CD4-positive, alpha-beta T cell treated with Interleukin-17A for 4 hours (primary cell): ENCODE data around the gene SMIM41.

Source experiments
- DNase-seq: peaks from one replicate; pipeline ENCODE4 v3.0.0-alpha.2; 2020; ENCODE audit warnings: mixed read lengths

SMIM41 gene

DNA sequence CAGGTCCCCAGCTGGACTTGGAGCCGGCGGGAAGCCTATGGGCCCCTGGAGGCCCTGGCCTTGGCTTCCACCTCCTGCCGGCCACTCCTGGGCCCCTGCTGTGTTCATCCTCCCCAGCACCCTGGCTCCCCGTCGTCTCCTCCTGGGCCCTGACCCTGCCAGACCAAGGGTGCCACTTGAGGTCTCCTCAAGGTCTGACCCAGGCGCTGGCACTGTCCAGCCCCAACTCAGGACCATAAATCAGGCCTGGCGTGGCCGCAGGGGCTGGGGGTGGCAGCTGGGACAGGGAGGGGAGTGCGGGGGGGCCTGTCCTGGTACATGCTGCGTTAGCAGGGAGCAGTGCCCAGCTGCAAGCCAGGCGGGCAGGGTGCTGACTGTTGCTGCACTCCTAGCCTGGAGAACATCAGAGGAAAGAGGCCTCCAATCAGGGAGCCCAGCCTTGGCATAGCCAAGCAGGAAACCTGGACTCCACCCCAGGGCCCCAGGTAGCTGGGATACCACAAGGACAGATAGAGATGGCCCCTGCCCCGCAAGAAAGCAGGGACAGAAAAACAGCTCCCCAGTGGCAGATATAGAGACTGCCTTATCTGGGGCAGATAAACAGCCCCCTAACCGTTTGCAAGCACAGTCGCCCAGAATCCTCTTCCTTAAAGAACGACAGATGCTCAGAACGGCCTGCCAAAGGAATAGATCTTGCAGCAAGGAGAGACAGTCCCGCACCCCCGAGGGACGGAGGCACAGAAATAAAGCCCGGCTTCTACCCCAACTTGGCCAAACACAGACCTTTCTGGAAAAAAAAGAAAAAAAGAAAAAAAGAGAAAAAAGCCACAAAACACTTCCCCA lies 16.2 kb upstream of the SMIM41 start:
- DNase-seq = no peak

DNA sequence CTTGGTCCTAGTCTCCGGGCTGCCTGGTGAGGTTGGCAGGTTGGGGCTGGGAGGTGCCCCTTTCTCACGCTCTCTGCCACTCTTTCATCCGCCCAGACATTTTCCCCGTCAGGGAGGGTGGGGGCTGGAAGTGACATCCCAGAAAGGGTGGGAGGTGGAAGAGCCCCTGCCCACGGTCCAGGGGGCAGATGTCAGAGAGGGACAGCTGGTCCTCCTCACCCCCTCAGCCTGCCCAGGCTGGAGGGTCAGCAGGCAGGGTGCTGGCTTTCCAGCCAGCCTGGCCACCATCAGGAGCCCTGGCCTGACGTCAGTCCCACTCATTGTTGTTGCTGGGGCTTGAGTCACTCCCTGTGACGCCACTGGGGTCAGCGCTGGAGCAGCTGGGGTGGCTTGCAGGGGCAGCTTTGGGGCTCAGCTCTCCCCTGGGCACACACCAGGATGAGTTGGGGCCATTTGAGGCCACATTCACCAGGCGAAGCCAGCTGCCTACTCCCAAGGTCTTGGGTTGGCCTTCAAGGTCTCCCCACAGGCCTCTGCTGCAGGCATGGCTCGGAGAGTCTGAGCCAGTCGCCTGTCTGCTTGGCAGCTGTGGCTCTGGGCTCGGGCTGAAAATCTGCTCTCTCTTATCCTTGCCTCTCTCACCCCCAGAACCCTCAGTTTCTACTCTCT lies 15.4 kb upstream of the SMIM41 start:
- DNase-seq = no peak

DNA sequence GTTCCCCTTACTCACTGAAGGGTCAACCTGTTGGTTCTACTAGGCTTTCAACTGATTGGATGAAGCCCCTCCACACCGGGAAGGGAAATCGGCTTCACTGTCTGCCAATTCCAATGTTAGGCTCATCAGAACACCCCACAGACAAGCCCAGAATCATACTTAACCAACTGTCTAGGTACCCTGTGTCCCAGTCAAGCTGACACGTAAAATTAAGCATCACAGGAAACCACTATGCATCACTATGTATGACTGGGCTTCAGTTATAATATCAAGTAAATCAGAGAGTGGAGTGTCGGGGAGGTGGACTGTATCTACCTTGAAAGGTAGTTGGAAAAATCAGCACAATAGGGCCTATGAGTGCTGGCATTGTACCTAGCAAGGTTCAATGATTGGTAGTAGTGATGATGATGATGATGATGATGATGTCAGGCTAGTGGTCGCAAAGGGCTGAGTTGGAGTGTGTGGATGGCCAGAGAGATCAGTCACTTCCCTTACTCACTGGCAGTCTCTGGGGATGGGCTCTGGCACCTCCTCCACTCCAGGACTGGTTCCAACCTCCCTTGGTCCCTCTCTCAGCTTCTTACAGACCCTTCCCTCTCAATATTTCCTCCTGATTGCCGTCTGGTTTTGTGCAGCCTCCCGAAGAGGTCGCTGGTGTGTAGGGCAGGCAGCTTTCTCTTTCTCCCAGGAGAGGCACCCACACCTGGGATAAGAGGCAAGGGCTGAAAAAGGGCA lies 13.0 kb upstream of the SMIM41 start:
- DNase-seq = no peak

DNA sequence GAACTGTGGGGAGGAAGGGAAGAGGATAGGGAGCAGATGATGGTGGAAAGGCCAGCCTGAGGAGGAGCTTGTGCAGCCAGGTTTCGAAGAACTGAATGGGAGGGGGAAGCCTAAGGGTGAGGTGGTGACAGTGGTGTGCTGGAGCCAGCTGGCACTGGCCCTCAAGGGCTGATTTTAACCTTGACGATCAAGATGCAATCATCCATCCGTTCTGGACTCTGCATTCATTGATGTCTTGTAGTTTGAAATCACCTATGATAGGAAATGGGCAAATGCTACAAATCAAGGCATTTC lies 12.5 kb upstream of the SMIM41 start:
- no peak for DNase-seq

DNA sequence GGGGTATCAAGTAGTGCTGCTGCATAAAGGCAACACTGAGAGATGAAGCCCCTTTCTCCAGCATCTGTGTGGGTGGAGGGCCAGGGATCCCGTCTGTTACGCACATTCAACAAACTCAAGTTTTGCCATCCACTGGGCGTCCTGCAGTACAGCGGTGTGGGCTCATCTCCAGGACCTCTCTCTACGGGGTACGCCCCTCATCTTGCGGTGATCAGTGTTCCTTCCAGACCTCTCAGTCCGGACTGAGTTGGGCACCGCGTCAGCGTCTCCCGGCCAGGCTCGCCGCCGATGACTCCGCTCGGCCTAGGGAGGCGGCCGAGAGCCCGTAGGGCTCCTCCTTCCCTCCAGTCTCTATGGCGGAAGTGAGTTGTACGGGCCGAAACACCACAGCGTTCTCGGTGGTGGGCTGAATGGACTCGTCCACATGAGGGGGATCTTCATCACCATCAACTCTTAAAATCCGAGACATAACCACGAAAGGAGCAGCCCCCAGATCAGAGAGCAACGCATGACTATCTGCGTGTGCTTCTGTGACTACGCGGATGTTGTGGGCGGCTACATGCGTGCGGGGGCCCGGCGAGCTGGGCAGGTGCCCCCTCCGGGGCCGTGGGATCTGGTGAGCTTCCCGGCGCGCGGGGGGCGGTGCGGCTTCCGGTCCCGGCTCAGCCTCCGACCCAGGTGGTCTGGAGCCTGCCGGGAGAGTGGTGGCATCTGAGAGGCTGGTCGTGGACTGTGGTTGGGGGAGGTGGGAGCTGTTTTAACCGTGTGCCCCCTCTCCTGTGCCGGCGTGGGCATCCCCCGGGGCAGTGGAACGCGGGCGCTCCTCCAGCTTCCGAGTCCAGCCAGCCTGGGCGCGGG lies 9.9 kb upstream of the SMIM41 start, which contains the start of gene ATG101:
Gene ATG101 (plus strand): TSS at position 652 of the 858 bp plus-strand sequence. CDS start 3,673 bp downstream, outside the sequence.
- DNase-seq = peak; percentile 87

DNA sequence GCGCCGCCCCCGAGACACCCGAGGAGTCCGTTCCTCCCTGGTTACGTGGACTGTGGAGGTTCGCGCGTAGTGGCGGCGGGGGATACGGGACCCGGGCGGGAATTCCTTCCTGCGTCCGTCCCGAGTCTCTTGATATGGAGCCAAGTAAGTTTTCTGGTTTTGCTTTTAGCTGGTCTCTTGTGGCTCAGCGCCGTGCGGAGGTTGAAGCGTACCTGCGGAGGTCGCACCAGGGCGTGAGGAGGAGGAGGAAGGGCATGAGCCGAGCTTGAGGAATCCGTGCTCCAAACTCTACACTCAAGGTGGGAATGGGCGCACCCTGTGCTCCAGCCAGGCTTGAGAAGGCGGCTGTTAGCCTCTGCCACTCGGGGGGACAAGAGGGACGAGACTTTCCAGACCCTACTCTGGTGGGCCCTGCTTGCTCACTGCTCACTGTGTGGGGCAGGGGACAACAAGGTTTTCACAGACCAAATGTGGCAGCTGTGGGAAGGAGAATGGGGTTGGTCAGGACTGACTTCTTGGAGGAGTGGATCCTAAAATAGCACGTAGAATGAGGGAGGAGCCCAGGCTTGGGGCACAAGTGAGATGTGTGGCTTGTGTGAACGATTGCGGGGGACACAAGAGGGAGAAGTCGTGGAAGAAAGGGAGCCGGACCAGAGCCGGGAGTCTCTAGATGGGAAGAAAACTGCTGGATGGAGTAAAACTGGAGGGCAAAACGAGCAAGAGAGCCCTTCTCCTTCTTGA lies 9.1 kb upstream of the SMIM41 start:
- no peak for DNase-seq

DNA sequence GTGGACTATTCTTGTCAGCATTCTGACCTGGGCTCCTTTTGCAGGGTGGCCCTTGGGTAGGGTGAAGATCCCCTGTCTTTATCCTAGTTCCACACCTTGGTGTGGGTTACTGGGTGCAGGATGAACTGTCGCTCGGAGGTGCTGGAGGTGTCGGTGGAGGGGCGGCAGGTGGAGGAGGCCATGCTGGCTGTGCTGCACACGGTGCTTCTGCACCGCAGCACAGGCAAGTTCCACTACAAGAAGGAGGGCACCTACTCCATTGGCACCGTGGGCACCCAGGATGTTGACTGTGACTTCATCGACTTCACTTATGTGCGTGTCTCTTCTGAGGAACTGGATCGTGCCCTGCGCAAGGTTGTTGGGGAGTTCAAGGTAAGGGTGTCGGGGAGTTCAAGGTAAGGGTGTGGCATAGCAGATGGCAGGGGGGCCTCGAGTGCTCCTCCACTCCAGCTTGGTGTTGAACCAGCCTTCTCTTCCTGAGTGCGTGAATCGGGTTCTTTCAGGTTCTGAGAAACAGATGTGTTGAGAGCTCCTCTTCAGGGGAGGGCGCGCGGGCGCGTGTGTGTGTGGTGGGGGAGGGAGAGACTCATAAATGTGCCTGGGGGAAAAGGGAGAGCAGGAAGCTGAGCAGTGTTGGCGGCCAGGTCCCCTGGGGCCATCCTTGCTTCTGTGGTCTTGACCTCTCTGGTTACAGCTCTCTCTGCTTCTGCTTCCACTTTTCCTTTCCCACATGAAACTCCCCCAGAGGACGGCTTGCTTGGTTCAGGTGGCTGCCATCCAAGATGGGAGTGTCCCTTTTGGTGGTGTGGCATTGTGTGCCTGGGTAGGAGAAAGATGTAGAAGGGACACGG lies 5.7 kb upstream of the SMIM41 start:
- DNase-seq = no peak

DNA sequence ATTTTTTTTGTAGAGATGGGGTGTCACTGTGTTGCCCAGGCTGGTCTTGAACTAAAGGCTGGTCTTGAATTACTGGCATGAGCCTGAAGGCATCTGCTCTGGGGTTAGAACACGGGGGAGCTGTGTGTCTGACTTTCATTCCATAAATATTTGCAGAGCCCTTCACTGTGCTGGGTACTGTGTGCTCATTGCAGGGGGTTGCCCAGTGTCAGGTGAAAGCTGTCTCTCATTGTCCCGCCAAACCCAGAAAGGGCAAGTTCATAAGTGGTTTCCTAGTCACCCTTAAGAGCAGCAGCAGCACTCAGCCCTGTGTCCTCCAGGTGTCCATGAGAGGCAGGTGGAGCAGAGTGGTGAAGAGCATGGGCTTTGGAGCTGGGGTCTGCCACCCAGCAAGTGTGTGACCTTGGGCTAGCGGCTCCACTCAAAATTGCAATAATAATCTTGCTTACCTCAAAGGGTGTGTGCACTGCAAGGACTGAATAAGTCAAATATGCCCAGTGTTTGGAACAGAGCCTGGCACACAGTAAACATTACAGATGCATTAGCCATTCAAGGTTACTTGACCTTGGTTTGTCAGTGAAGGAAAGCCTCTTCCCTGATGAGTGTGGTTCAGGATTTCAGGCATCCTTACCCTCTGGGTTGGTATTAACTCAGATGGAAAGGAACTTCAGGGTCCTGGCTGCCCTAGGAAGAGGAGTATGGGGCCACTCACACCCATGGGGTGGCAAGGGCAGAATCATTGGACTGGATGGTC lies 4.4 kb upstream of the SMIM41 start:
- DNase-seq = no peak

DNA sequence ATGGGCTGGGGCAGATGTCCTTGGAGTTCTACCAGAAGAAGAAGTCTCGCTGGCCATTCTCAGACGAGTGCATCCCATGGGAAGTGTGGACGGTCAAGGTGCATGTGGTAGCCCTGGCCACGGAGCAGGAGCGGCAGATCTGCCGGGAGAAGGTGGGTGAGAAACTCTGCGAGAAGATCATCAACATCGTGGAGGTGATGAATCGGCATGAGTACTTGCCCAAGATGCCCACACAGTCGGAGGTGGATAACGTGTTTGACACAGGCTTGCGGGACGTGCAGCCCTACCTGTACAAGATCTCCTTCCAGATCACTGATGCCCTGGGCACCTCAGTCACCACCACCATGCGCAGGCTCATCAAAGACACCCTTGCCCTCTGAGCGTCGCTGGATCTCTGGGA lies 2.7 kb upstream of the SMIM41 start:
- DNase-seq = no peak

DNA sequence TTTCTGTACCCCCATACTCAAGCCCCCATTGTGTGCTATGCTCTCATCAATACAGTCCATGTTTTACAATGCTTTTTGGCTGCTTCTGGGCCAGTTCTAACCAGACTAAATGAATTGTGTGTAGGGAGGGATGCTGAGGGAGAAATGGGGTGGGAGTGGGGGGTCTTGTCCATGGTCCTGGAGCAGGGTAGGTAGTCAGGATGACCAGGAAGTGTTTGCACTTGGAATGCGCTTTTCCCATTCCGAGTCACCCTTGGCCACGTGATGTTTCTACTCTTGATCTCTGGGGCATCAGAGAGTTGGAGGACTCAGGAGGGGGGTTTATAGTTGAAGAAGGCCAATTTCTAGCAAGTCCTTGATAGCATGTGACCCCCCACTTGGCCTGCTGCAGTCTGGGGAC lies 1.2 kb upstream of the SMIM41 start:
- DNase-seq = no peak

DNA sequence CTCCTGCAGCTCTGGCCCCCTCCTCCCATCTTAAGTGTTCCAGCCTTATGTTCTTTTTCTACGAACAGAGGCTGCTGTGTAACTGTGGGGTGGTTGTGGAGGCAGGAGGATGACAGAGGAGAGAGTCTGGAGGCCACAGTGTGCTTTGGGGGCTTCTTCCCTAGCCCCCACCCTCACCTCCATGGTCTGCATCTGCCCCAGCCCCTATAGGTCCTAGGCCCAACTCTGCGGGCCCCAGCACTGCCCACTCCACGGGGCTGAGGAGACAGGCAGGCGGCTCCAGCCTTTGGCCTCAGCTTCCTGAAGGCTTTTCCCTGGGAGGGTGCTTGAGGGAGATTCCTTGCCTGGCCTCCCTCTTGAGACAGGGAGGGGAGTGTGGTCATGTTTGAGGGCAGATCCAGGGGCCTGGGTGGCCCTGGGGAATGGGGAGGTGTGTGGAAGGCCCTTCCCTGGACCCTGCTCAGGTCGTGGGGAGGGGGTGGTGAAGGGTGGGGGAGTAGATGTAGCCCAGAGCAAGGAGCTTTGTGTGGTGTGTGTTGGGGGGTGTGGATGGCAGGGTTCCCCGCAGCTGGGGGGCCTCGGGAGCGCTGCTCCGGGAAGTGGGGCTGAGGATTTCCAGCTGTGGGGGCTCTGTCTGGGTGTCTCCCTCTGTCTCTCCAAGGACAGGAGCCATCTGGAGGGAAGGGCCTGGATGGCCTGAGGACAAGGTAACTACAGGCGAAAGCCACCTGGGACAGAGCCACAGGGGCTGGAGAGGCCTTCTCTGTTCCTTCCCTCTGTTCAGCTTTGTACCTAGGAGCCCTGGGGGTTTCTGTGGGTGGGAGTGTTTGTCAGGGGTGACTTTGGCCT lies 1.1 kb downstream of the SMIM41 start:
- no peak for DNase-seq

DNA sequence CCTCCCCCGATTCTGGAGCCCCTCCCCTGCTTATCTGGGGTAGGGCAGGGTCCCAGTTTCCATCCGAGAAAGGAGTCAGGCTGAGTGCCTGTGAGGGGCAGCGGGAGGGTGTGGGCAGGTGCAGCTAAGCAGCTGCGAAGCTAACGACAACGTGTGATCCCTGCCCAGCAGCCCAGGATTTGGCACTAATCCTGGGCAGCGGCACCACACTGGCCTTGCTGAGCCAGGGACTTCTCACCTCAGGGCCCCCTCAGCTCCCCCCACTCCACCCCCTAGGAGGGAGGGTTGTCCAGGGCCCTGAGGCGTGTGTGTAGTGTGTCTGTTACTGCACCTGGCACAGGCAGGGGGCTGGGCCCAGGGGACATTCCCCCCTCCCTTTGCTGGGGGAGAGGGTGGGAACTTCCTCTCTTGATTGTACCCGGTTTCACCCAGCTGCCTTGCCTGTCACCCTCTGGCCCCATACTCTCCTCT lies 1.8 kb downstream of the SMIM41 start:
- DNase-seq = peak; percentile 15

DNA sequence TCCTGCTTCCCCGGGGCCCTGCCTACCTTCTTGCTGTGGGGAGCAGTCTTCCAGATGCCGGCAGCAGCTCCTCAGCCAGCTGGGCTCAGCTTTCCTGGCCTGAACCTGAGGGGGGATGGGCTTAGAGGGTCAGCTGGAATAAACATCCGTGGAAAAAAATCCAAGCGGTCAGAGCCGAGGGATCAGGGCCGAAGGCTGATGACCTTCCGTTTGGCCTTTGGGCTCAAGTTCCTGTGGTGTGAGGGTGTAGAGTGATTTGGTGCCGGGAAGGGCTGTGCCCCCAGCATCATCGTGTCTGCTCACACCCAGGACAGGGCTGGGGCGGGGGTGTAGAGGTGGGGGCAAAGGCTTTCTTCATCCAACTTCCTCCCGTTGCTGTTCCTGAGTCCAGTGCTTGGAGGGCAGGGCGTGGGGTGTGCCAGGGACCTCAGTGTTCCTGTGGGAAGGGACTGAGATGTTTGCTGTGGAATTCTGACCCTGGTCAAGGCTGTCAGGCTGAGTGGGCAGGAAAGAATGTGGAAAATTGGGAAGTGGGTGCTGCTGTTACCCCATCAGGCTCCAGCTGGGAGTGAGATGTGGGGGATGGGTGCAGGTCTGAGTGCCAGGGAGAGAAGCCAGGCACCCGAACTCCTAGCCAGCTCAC lies 2.6 kb downstream of the SMIM41 start:
- DNase-seq = no peak

DNA sequence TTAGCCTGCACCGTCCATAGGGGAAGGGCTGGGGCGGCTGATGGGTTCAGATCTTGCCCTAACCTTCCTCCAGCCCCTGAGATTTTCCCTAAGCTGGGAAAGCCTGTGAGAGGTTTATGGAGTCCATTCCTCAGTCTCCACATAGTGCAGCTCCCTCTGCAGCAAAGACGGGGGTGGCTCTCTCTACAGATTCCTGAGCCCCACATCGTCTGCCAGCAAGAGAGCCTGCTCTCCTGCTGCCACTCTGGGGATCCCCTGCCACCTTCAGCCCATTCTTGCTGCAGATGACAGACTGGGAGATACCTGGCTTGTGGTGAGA lies 3.1 kb downstream of the SMIM41 start:
- DNase-seq = no peak

DNA sequence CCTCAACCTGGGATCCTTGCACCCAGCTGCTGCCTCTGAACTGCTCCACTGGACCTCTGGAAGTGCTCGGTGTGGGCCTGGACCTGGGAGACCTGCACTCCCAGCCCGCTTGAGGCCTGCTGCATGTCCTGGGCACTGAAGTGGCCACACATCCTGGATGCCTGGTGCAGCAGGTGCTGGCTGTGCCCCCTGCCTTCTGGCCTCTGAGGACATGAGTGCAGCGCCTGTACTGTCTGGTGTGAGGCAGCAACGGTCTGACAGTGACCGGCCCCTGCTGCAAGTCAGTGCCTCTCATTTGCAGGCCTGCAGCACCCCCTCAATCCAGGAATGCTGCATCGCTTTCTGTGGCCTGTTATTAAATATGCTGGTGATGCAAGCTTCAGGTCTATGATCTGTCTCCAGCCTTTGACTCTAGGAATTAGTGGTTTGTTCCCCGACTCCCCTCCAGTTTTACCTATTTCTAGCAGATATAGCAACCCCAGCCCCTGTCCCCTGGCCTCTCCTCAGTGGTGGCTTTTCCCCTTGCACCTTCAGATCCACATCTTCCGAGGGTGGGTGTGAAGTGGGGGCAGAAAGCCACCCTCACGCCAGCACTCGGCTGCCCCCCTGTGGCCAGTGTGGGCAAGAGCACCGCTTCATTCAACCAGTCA lies 3.6 kb downstream of the SMIM41 start:
- peak; percentile 79 for DNase-seq

DNA sequence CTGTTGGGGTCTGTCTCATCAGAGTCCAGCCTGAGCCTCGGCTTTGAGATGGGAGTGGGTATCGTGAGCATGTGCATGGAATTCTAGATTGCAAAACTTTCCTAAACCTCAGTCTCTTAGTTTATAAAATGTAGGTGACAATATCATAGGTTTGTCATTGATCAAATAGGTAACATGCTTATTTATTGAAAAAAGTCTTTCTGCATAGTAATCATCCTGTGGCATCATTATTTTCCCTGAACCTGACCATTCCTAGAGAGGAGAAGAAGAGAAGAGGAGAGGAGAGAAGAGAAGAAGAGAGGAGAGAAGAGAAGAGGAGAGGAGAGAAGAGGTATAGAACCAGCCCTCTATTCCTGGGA lies 4.1 kb downstream of the SMIM41 start:
- no peak for DNase-seq

DNA sequence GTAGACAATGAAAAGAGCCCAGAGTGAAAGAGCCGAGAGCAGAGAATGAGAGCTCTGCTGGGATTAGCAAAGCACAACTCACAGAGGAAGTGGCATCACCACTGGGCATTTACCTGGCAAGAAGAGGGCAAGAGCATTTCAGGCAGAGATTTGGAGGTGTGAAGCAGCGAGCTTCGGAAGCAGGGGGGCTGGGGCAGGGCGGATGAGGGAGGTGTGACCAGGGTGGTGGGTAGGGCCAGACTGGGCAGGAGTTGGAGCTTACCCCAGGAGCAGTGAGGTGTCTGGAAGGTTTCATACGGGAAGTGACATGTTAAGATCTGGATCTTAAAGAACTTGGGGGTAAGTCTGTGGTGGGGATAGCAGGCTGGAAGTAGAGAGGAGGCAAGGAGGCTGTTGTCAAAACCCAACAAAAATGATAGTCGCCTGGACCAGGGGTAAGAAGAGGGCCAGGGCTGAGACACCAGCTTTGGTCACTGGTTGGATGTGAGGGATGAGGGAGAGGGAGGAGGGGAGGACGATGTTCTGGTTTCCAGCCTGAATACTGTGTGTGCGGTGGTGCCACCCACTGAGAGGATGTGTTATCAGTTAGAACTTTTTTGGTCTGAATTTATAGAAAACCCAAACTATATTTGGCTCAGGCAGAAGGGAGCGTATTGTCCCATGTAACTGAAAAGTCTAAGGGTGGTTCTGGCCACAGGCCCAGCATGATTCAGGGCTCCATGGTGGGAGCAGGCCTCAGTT lies 5.2 kb downstream of the SMIM41 start:
- DNase-seq = no peak

DNA sequence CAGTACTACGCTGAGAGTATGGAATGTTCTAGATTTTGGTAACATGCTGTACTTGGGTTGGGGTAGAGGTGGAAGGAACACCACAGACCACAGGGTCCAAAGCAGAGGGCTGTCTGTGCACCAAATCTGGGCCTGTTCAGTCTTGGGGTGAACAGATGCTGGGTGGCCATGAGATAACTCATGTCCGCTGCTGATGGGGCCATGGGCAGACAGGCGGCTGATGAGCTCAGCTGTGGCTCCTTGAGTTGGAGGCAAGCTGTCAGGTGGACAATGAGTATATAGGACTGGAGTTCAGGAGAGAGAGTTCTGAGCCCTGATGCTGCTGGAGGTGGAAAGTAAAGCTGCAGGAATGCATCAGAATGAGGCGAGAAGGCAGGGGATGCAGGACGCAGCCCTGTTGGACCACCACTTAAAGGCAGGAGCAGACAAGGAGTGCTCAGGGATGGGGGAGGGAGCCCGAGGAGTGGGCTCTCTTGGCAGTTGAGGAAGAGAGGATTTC lies 6.2 kb downstream of the SMIM41 start:
- no peak for DNase-seq
